ENCODE data around the gene C16orf74. TPM values are rescaled to one million over a fixed set of nuclear protein-coding genes. Genes with fewer than 3 reads are reported as not detected.

Gene C16orf74
- polyA plus RNA-seq, 1 donor (not counting 4 experiments of a cell fraction or from before 2014, with no cell fraction given), result 35.3 TPM

DNA sequence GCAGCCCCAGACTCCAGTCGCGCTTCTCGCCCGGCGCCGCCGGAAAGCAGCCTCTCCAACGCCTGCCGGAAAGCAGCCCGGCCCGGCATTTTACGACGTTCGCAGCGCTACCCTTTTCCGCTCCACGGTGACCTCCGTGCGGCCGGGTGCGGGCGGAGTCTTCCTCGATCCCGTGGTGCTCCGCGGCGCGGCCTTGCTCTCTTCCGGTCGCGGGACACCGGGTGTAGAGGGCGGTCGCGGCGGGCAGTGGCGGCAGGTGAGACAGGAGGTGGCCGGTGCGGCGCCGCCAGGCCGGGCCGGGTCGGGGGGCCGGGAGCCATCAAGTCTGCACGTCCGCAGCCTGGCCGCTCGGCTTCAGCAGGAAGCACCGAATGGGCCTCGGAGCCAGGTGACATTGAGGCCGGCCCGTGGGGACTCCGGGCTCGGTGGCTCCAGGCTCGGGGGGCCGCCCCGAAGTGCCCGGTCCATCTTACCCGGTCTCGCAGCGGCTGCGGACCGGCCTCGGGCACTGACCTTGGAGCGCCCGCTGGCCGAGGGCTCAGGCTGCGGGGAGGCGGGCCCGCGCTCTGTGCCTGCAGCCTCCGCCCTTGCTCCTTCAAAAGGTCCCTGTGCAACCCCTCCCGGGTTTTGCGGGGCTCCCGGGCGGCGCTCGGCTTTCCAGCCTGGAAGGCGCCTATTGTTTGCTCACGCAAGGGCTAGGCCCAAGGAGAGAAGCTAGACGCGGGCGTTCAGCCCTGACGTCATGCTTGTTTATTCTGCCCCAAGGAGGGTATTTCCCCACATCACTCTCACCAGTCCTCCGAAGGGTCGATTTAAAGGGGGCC is 48.8 kb upstream of the C16orf74 start, which contains the start of the genes COX4I1 and EMC8:
Gene COX4I1 (plus strand): TSS at position 199 of the 824 bp plus-strand sequence. CDS start 1,511 bp downstream, outside the sequence.
Gene EMC8 (minus strand): TSS at position 48 of the 824 bp plus-strand sequence. CDS start 249 bp downstream, outside the sequence.
- H3K79me2 ChIP-seq (ENCODE audit: control insufficient read depth, insufficient read depth, low read length), result peaks cover 93% of the 10 kb centered on the region
- no peaks in the 10 kb centered on the region for H3K9me3 ChIP-seq (ENCODE audit: control insufficient read depth, low read depth, low read length)
- H3K36me3 ChIP-seq (ENCODE audit: control insufficient read depth in 2 of 2, extremely low read depth in 1 of 2, insufficient read depth in 2 of 2, low read length in 2 of 2), result peaks cover 22 to 44% of the 10 kb centered on the region in 2 experiments
- H3K27ac ChIP-seq (ENCODE audit: control insufficient read depth, insufficient read depth, low read length), result peak within 1 kb of the TSS; percentile 80
- H2AFZ ChIP-seq (ENCODE audit: control insufficient read depth, low read length), result peak within 1 kb of the TSS; percentile 69
- no peak for TF ChIP-seq EZH2 (IDR thresholded peaks at IDR 0.05; ENCODE audit: low read length)
- TF ChIP-seq CTCF (optimal IDR thresholded peaks at IDR 0.05 in 1 of 3, IDR thresholded peaks at IDR 0.05 in 1 of 3, conservative IDR thresholded peaks at IDR 0.05 in 1 of 3; ENCODE audit: extremely low read depth in 1 of 3, insufficient read depth in 2 of 3, low read length in 3 of 3), result no peak
- no peaks in the 10 kb centered on the region for H3K27me3 ChIP-seq (ENCODE audit: control insufficient read depth, extremely low read depth, insufficient read depth, low read length)
- peak within 1 kb of the TSS; percentile 79 for H3K9ac ChIP-seq (ENCODE audit: control insufficient read depth, extremely low read depth, insufficient read depth, low read length)
- dilution Hi-C loops (cut with MboI; ENCODE audit: extremely low pct_ligation_motif_present, low sequenced_read_pairs), result no loop called here
- H3K4me3 ChIP-seq (ENCODE audit: control insufficient read depth in 2 of 3, extremely low read depth in 1 of 3, insufficient read depth in 2 of 3, low read depth in 1 of 3, low read length in 3 of 3), result peak within 1 kb of the TSS; percentile 88 to 99 (median 97)
- DNase-seq (ENCODE audit: low read depth, low spot score) (peak; percentile 59), FAIRE-seq (no peak)
- peaks cover 12% of the 10 kb centered on the region for H3K4me1 ChIP-seq (ENCODE audit: control insufficient read depth, extremely low read depth, insufficient read depth, low read length)
- no peaks in the 10 kb centered on the region for H3K9me1 ChIP-seq (ENCODE audit: control insufficient read depth, extremely low read depth, insufficient read depth, low read length)
- H4K20me1 ChIP-seq (ENCODE audit: control insufficient read depth, extremely low read depth, insufficient read depth, low read length), result peaks cover 9% of the 10 kb centered on the region
- H3K4me2 ChIP-seq (ENCODE audit: control insufficient read depth, extremely low read depth, insufficient read depth, low read depth, low read length), result peak within 1 kb of the TSS; percentile 99

- Histone ChIP-seq H4K20me1 (ENCODE audit: control insufficient read depth, extremely low read depth, insufficient read depth, low read length) (peaks cover 7% of the 10 kb centered on the region), H3K4me1 (ENCODE audit: control insufficient read depth, extremely low read depth, insufficient read depth, low read length) (peaks cover 12% of the 10 kb centered on the region), H3K9me3 (ENCODE audit: control insufficient read depth, low read depth, low read length) (no peaks in the 10 kb centered on the region), H3K4me3 (ENCODE audit: control insufficient read depth in 2 of 3, extremely low read depth in 1 of 3, insufficient read depth in 2 of 3, low read depth in 1 of 3, low read length in 3 of 3) (peak overlapping the region; percentile 88 to 99 (median 97)), H3K79me2 (ENCODE audit: control insufficient read depth, insufficient read depth, low read length) (peaks cover 98% of the 10 kb centered on the region), H3K4me2 (ENCODE audit: control insufficient read depth, extremely low read depth, insufficient read depth, low read depth, low read length) (peak overlapping the region; percentile 99), H3K36me3 (ENCODE audit: control insufficient read depth in 2 of 2, extremely low read depth in 1 of 2, insufficient read depth in 2 of 2, low read length in 2 of 2) (peaks cover 20 to 42% of the 10 kb centered on the region in 2 experiments), H3K9ac (ENCODE audit: control insufficient read depth, extremely low read depth, insufficient read depth, low read length) (peak overlapping the region; percentile 79), H3K9me1 (ENCODE audit: control insufficient read depth, extremely low read depth, insufficient read depth, low read length) (no peaks in the 10 kb centered on the region), H3K27ac (ENCODE audit: control insufficient read depth, insufficient read depth, low read length) (peak overlapping the region; percentile 80), H3K27me3 (ENCODE audit: control insufficient read depth, extremely low read depth, insufficient read depth, low read length) (no peaks in the 10 kb centered on the region), H2AFZ (ENCODE audit: control insufficient read depth, low read length) (peak overlapping the region; percentile 69)
- DNase-seq (ENCODE audit: low read depth, low spot score) (no peak), FAIRE-seq (no peak)
- TF ChIP-seq CTCF (optimal IDR thresholded peaks at IDR 0.05 in 1 of 3, IDR thresholded peaks at IDR 0.05 in 1 of 3, conservative IDR thresholded peaks at IDR 0.05 in 1 of 3; ENCODE audit: extremely low read depth in 1 of 3, insufficient read depth in 2 of 3, low read length in 3 of 3) (no peak), EZH2 (IDR thresholded peaks at IDR 0.05; ENCODE audit: low read length) (no peak)
- dilution Hi-C loops (cut with MboI; ENCODE audit: extremely low pct_ligation_motif_present, low sequenced_read_pairs), result no loop called here
Measured at GRCh38 chr16:85798901-85799496, 48.1 kb upstream of the C16orf74 start.

Measured in keratinocyte (primary cell).